K562 (cell line): ENCODE measurements around the gene ZDHHC8. TPM values are rescaled to one million over a fixed set of nuclear protein-coding genes. Genes with fewer than 3 reads are reported as not detected.

Source experiments
- ATF1 ChIP-seq, 2 experiments: fragments of 450-650 bp in 1 of 2; IDR thresholded peaks; 2 replicates each; pipeline ENCODE4 v1.6.1; 2016; ENCODE audit warnings: missing compliant biosample characterization in 1 of 2, missing genetic modification characterization in 1 of 2
- BMI1 ChIP-seq: fragments of 150-350 bp; IDR thresholded peaks from 2 replicates; pipeline ENCODE4 v1.6.1; 2014; ENCODE audit warnings: low read length
- CCNT2 ChIP-seq: IDR thresholded peaks from 2 replicates; pipeline ENCODE4 v1.6.1; 2011; ENCODE audit warnings: borderline replicate concordance, low read depth, mild to moderate bottlenecking, moderate library complexity, mixed read lengths, low read length; ENCODE audit not compliant: insufficient read length; ENCODE audit errors: extremely low read depth
- FOXK1 ChIP-seq: sonication (generic); formaldehyde crosslinking; IDR thresholded peaks from 2 replicates; pipeline ENCODE4 v1.8.0; 2022; ENCODE audit warnings: missing genetic modification reagents, mild to moderate bottlenecking, borderline replicate concordance
- GATA2 ChIP-seq: sonication (generic); formaldehyde crosslinking; IDR thresholded peaks from 2 replicates; pipeline ENCODE4 v1.4.0; 2020; ENCODE audit warnings: mild to moderate bottlenecking, missing genetic modification reagents
- HNRNPK ChIP-seq: fragments of 200-400 bp; formaldehyde crosslinking; IDR thresholded peaks from one replicate; pipeline ENCODE4 v1.6.1; 2018; ENCODE audit warnings: mild to moderate bottlenecking, low read depth, low read length; ENCODE audit not compliant: poor library complexity, severe bottlenecking
- ILK ChIP-seq: fragments of 450-650 bp; IDR thresholded peaks from 2 replicates; pipeline ENCODE4 v1.6.1; 2016; ENCODE audit warnings: missing genetic modification characterization, low read depth, mild to moderate bottlenecking, missing compliant biosample characterization, moderate library complexity, borderline replicate concordance
- KHSRP ChIP-seq: fragments of 450-650 bp; IDR thresholded peaks from 2 replicates; pipeline ENCODE4 v1.6.1; 2017
- MBD1 ChIP-seq: fragments of 250-450 bp; sonication (Bioruptor Pico); IDR thresholded peaks from 2 replicates; pipeline ENCODE4 v1.8.0; 2022; ENCODE audit warnings: inconsistent platforms
- MCM3 ChIP-seq: fragments of 450-650 bp; IDR thresholded peaks from 2 replicates; pipeline ENCODE4 v1.6.1; 2016
- MCM5 ChIP-seq: fragments of 450-650 bp; IDR thresholded peaks from 2 replicates; pipeline ENCODE4 v1.6.1; 2016; ENCODE audit warnings: low read depth
- MEF2A ChIP-seq: IDR thresholded peaks from 2 replicates; pipeline ENCODE4 v1.6.1; 2011; ENCODE audit warnings: low read depth, mild to moderate bottlenecking, low read length, moderate library complexity; ENCODE audit not compliant: control insufficient read depth
- MITF ChIP-seq: IDR thresholded peaks from 2 replicates; pipeline ENCODE4 v1.6.1; 2014; ENCODE audit warnings: antibody characterized with exemption
- NFIX ChIP-seq: fragments of 250-450 bp; sonication (Bioruptor Pico); IDR thresholded peaks from 2 replicates; pipeline ENCODE4 v1.4.0; 2020; ENCODE audit warnings: low read depth, mild to moderate bottlenecking, moderate library complexity
- OTX1 ChIP-seq: fragments of 450-650 bp; formaldehyde crosslinking; IDR thresholded peaks from 2 replicates; pipeline ENCODE4 v1.4.0; 2022; ENCODE audit warnings: mild to moderate bottlenecking
- PHF20 ChIP-seq: fragments of 450-650 bp; IDR thresholded peaks from 2 replicates; pipeline ENCODE4 v1.6.1; 2018; ENCODE audit not compliant: partially characterized antibody
- SMARCA5 ChIP-seq: fragments of 450-650 bp; IDR thresholded peaks from 2 replicates; pipeline ENCODE4 v1.6.1; 2016
- SRSF9 ChIP-seq: fragments of 200-400 bp; formaldehyde crosslinking; IDR thresholded peaks from 2 replicates; pipeline ENCODE4 v1.6.1; 2017; ENCODE audit warnings: low read depth, low read length, borderline replicate concordance
- STAG1 ChIP-seq: sonication (generic); formaldehyde crosslinking; IDR thresholded peaks from 2 replicates; pipeline ENCODE4 v1.5.0; 2020; ENCODE audit warnings: missing genetic modification reagents, borderline replicate concordance
- TAF15 ChIP-seq: fragments of 200-400 bp; formaldehyde crosslinking; IDR thresholded peaks from 2 replicates; pipeline ENCODE4 v1.6.1; 2017; ENCODE audit warnings: mild to moderate bottlenecking, low read depth, low read length, moderate library complexity
- TBL1XR1 ChIP-seq, 2 experiments: IDR thresholded peaks; 2 replicates each; pipeline ENCODE4 v1.6.1; 2012; ENCODE audit warnings: improper control_type of control experiment in 2 of 2, low read length in 2 of 2, mild to moderate bottlenecking in 1 of 2
- ZBTB34 ChIP-seq: fragments of 250-450 bp; sonication (Bioruptor Pico); IDR thresholded peaks from 2 replicates; pipeline ENCODE4 v1.8.0; 2021; ENCODE audit warnings: mild to moderate bottlenecking, moderate library complexity
- ZNF239 ChIP-seq: fragments of 250-450 bp; sonication (Bioruptor Pico); IDR thresholded peaks from 2 replicates; pipeline ENCODE4 v1.4.0; 2020; ENCODE audit warnings: mild to moderate bottlenecking
- ZNF316 ChIP-seq: fragments of 450-650 bp; IDR thresholded peaks from 2 replicates; pipeline ENCODE4 v1.6.1; 2016
- polyA plus RNA-seq, 8 experiments: library from polyadenylated mRNA; depleted of rRNA in 4 of 8; stranded (reverse) in 5 of 8; unstranded in 3 of 8; fragments of >200 nt; fragmentation: Nextera tagmentation in 2 of 8; fragmentation: Illumina TruSeq in 1 of 8; extraction: Ambion mirVana in 2 of 8; extraction: Trizol in 1 of 8; gene quantifications; 2 replicates each; pipeline versions ENCODE4 v1.2.1 to v1.2.3, GENCODE V29; 2011 to 2014; ENCODE audit warnings: inconsistent platforms in 1 of 8, missing spikeins in 1 of 8
- total RNA-seq, 7 experiments: library from RNA; depleted of rRNA in 6 of 7; stranded (reverse); fragments of >200 nt in 6 of 7; fragmentation: Illumina TruSeq in 2 of 7; extraction: Trizol in 2 of 7; gene quantifications; 2 replicates each; pipeline versions ENCODE4 v1.2.1 to v1.2.3, GENCODE V29; 2011 to 2021; ENCODE audit warnings: low replicate concordance in 1 of 7

Gene ZDHHC8
- total and polyA plus RNA-seq, 9 of the 15 experiments (the other 6 are each of a cell fraction or from before 2014, with no cell fraction given) = 0.04 to 109 (median 16.4) TPM

GRCh38 chr22:20150381-20151275 lies 19.0 kb downstream of the ZDHHC8 start, which contains the start of gene CCDC188 (continued):
- no peak for TF ChIP-seq FOXK1 (CRISPR knock-in tag)
- no peak for TF ChIP-seq MCM5
- no peak for TF ChIP-seq MBD1
- no peak for TF ChIP-seq ZNF316
- no peak for TF ChIP-seq MITF
- TF ChIP-seq MCM3 = no peak
- TF ChIP-seq BMI1 = no peak
- no peak for TF ChIP-seq HNRNPK
- no peak for TF ChIP-seq ILK (tag)
- TF ChIP-seq PHF20 = no peak
- no peak for TF ChIP-seq NFIX (CRISPR knock-in tag)
- no peak for TF ChIP-seq KHSRP
- TF ChIP-seq TAF15 = no peak
- TF ChIP-seq ZNF239 (CRISPR knock-in tag) = no peak
- TF ChIP-seq ZBTB34 (CRISPR knock-in tag) = no peak
- TF ChIP-seq TBL1XR1 (IDR thresholded peaks at IDR 0.05; ENCODE audit: low read length in 2 of 2) = no peak
- no peak for TF ChIP-seq ATF1 (CRISPR knock-in tag; IDR thresholded peaks at IDR 0.05)
- no peak for TF ChIP-seq ATF1 (tag; IDR thresholded peaks at IDR 0.05)
- TF ChIP-seq CCNT2 = no peak
- no peak for TF ChIP-seq SRSF9
- no peak for TF ChIP-seq GATA2
- TF ChIP-seq MEF2A = no peak
- no peak for TF ChIP-seq SMARCA5
- TF ChIP-seq STAG1 (CRISPR knock-in tag) = peak; percentile 39
- TF ChIP-seq OTX1 (CRISPR knock-in tag) = 0 out of 2 replicates have a peak, but pooled peaks have one; percentile 27
